HCT116 (cell line): Measurements from ENCODE around the gene FALEC. TPM values are rescaled to one million over a fixed set of nuclear protein-coding genes. Genes with fewer than 3 reads are reported as not detected.

ENCODE experiments used
- ATAC-seq: fragments of 200-7000 bp; cut with Tn5 transposase; 2 replicates; pipeline ENCODE4 v1.9.1; 2020; ENCODE audit warnings: mild to moderate bottlenecking, moderate library complexity
- BruUV-seq: library from RNA; stranded (reverse); fragments of 400-500 nt; replicated peaks from 2 replicates; lab custom pipeline; 2021; lab: Mats Ljungman, UMichigan
- CTCF ChIA-PET: fragments of 300-600 bp; sonication (Branson Sonifier 250); formaldehyde crosslinking; loops from one replicate; lab custom pipeline; 2021; ENCODE audit warnings: antibody characterized with exemption; lab: Charles Lee
- POLR2A ChIA-PET: fragments of 300-600, 350-600 bp; sonication (Branson Sonifier 250); formaldehyde crosslinking; loops from one replicate; lab custom pipeline; 2021; ENCODE audit warnings: antibody characterized with exemption; lab: Charles Lee
- RAD21 ChIA-PET, 2 experiments: fragments of 300-600 bp; sonication (Branson Sonifier 250); formaldehyde crosslinking; loops; one replicate each; lab custom pipeline; 2023; ENCODE audit warnings: low total read pairs in 2 of 2; ENCODE audit not compliant: uncharacterized antibody in 2 of 2, unreplicated experiment in 2 of 2, low non-redundant PET in 1 of 2; lab: Charles Lee
- DNase-seq: peaks from one replicate; pipeline ENCODE4 v3.0.0-alpha.2; 2010; ENCODE audit warnings: low read depth, low spot score
- H2AFZ ChIP-seq: fragments of 200-600 bp; shearing (Covaris generic), sonication (generic); 2 replicates; pipeline ENCODE4 v1.6.1; 2017; ENCODE audit warnings: low read depth, mixed run types, mixed read lengths, antibody characterized with exemption, low read length; ENCODE audit not compliant: poor library complexity, severe bottlenecking
- H3K27ac ChIP-seq: 2 replicates; pipeline ENCODE4 v1.5.1; 2012; ENCODE audit warnings: low read depth, low read length
- H3K27me3 ChIP-seq: fragments of 200-600 bp; sonication (generic); 2 replicates; pipeline ENCODE4 v1.6.1; 2016; ENCODE audit warnings: mixed run types, low read length, mixed read lengths; ENCODE audit not compliant: insufficient read depth
- H3K36me3 ChIP-seq, 2 experiments: fragments of 200-500 bp in 1 of 2; fragments of 200-600 bp in 1 of 2; sonication (Bioruptor generic) in 1 of 2; sonication (generic) in 1 of 2; 2 replicates each; pipeline versions ENCODE4 v1.5.1 to v1.6.1; 2014 to 2016; ENCODE audit warnings: low read length in 2 of 2, inconsistent platforms in 1 of 2, mixed read lengths in 1 of 2, mixed run types in 1 of 2; ENCODE audit not compliant: insufficient read depth in 2 of 2, control insufficient read depth in 1 of 2
- H3K4me1 ChIP-seq, 2 experiments: fragments of 200-600 bp in 1 of 2; sonication (generic) in 1 of 2; 2 replicates each; pipeline versions ENCODE4 v1.5.1 to v1.6.1; 2012 to 2017; ENCODE audit warnings: low read length in 2 of 2, inconsistent platforms in 1 of 2, mild to moderate bottlenecking in 1 of 2, mixed read lengths in 1 of 2, mixed run types in 1 of 2, moderate library complexity in 1 of 2; ENCODE audit not compliant: insufficient read depth in 2 of 2, control insufficient read depth in 1 of 2
- H3K4me2 ChIP-seq: fragments of 200-600 bp; sonication (generic); 2 replicates; pipeline ENCODE4 v1.6.1; 2017; ENCODE audit warnings: mixed run types, low read length, mixed read lengths
- H3K4me3 ChIP-seq, 2 experiments: fragments of 200-600 bp in 1 of 2; sonication (generic) in 1 of 2; replicated peaks in 1 of 2; 2 replicates each; pipeline ENCODE4 v1.5.1; 2011 to 2016; ENCODE audit warnings: low read length in 2 of 2, control low read depth in 1 of 2, low read depth in 1 of 2, mild to moderate bottlenecking in 1 of 2, mixed read lengths in 1 of 2, mixed run types in 1 of 2
- H3K79me2 ChIP-seq: fragments of 200-600 bp; sonication (generic); 2 replicates; pipeline ENCODE4 v1.6.1; 2017; ENCODE audit warnings: mild to moderate bottlenecking, mixed run types, low read length, moderate library complexity, mixed read lengths; ENCODE audit not compliant: insufficient read depth
- H3K9ac ChIP-seq: fragments of 200-600 bp; sonication (generic); 2 replicates; pipeline ENCODE4 v1.6.1; 2016; ENCODE audit warnings: low read length, mixed read lengths
- H3K9me2 ChIP-seq: fragments of 200-600 bp; sonication (generic), shearing (Covaris generic); 2 replicates; pipeline ENCODE4 v1.6.1; 2017; ENCODE audit warnings: mixed run types, mild to moderate bottlenecking, moderate library complexity; ENCODE audit not compliant: insufficient read depth
- H3K9me3 ChIP-seq, 2 experiments: fragments of 200-500 bp in 1 of 2; fragments of 200-600 bp in 1 of 2; sonication (Bioruptor generic) in 1 of 2; sonication (generic) in 1 of 2; 2 replicates each; pipeline ENCODE4 v1.6.1; 2014 to 2017; ENCODE audit warnings: low read length in 2 of 2, mixed read lengths in 2 of 2, inconsistent platforms in 1 of 2, low read depth in 1 of 2, mild to moderate bottlenecking in 1 of 2, mixed run types in 1 of 2, moderate library complexity in 1 of 2; ENCODE audit not compliant: control insufficient read depth in 1 of 2, insufficient read depth in 1 of 2
- H4K20me1 ChIP-seq: fragments of 200-600 bp; sonication (generic), shearing (Covaris generic); 2 replicates; pipeline ENCODE4 v1.6.1; 2017; ENCODE audit warnings: mixed run types, mild to moderate bottlenecking, moderate library complexity; ENCODE audit not compliant: insufficient read depth
- CEBPB ChIP-seq: IDR thresholded peaks from 2 replicates; pipeline ENCODE4 v1.6.1; 2012; ENCODE audit warnings: low read depth
- CTCF ChIP-seq, 3 experiments: fragments of 200-600 bp in 1 of 3; sonication (generic) in 1 of 3; IDR thresholded peaks in 2 of 3; conservative IDR thresholded peaks in 1 of 3; 2 replicates each; pipeline ENCODE4 v1.5.1; 2012 to 2017; ENCODE audit warnings: low read depth in 2 of 3, low read length in 2 of 3, antibody characterized with exemption in 1 of 3, borderline replicate concordance in 1 of 3, control low read depth in 1 of 3, mild to moderate bottlenecking in 1 of 3, mixed read lengths in 1 of 3, mixed run types in 1 of 3, moderate library complexity in 1 of 3; ENCODE audit not compliant: insufficient read depth in 1 of 3
- EGR1 ChIP-seq: IDR thresholded peaks from 2 replicates; pipeline ENCODE4 v1.6.1; 2012; ENCODE audit warnings: low read depth
- ELF1 ChIP-seq: IDR thresholded peaks from 2 replicates; pipeline ENCODE4 v1.6.1; 2012; ENCODE audit warnings: low read depth, borderline replicate concordance
- EZH2 ChIP-seq: fragments of 200-600 bp; sonication (generic); IDR thresholded peaks from 2 replicates; pipeline ENCODE4 v1.6.1; 2017; ENCODE audit warnings: antibody characterized with exemption, mixed run types
- EZH2phosphoT487 ChIP-seq: fragments of 200-600 bp; IDR thresholded peaks from 2 replicates; pipeline ENCODE4 v1.6.1; 2018; ENCODE audit warnings: antibody characterized with exemption, borderline replicate concordance
- FOSL1 ChIP-seq: IDR thresholded peaks from 2 replicates; pipeline ENCODE4 v1.6.1; 2012; ENCODE audit warnings: low read depth
- JUND ChIP-seq: IDR thresholded peaks from 2 replicates; pipeline ENCODE4 v1.6.1; 2012
- MAX ChIP-seq: IDR thresholded peaks from 2 replicates; pipeline ENCODE4 v1.6.1; 2012
- POLR2A ChIP-seq: IDR thresholded peaks from 2 replicates; pipeline ENCODE4 v1.7.0; 2011; ENCODE audit warnings: borderline replicate concordance; ENCODE audit not compliant: insufficient read depth, insufficient read length; ENCODE audit errors: extremely low read depth
- SIN3A ChIP-seq: IDR thresholded peaks from 2 replicates; pipeline ENCODE4 v1.6.1; 2012; ENCODE audit warnings: low read depth
- TCF7L2 ChIP-seq: IDR thresholded peaks from 2 replicates; pipeline ENCODE4 v1.7.0; 2011; ENCODE audit warnings: borderline replicate concordance, inconsistent platforms; ENCODE audit not compliant: insufficient read depth, insufficient read length; ENCODE audit errors: extremely low read depth
- YY1 ChIP-seq: IDR thresholded peaks from 2 replicates; pipeline ENCODE4 v1.6.1; 2011; ENCODE audit warnings: low read length, low read depth, moderate library complexity, mild to moderate bottlenecking; ENCODE audit not compliant: insufficient replicate concordance; ENCODE audit errors: extremely low read depth
- ZFX ChIP-seq: fragments of 450-650 bp; IDR thresholded peaks from 2 replicates; pipeline ENCODE4 v1.6.1; 2017
- ZNF274 ChIP-seq: fragments of 200-500 bp; sonication (Bioruptor generic); IDR thresholded peaks from 2 replicates; pipeline ENCODE4 v1.6.1; 2014; ENCODE audit warnings: mild to moderate bottlenecking, low read depth, low read length, inconsistent platforms
- intact Hi-C: fragments of 100-400 bp; cut with micrococcal nuclease; formaldehyde crosslinking; loops from 2 replicates; pipeline ENCODE4 v1.10.0; 2022
- total RNA-seq: library from RNA; stranded (reverse); gene quantifications from one replicate; pipeline ENCODE4 v1.2.1, GENCODE V29; 2021; ENCODE audit not compliant: unreplicated experiment
- TF ChIP-seq, protein P1 (sequence below): IDR thresholded peaks from 2 replicates; pipeline ENCODE4 v1.6.1; 2012; ENCODE audit warnings: low read depth

Gene FALEC
- total RNA-seq, 1 experiment from 2014 or later: 0.59 TPM

DNA sequence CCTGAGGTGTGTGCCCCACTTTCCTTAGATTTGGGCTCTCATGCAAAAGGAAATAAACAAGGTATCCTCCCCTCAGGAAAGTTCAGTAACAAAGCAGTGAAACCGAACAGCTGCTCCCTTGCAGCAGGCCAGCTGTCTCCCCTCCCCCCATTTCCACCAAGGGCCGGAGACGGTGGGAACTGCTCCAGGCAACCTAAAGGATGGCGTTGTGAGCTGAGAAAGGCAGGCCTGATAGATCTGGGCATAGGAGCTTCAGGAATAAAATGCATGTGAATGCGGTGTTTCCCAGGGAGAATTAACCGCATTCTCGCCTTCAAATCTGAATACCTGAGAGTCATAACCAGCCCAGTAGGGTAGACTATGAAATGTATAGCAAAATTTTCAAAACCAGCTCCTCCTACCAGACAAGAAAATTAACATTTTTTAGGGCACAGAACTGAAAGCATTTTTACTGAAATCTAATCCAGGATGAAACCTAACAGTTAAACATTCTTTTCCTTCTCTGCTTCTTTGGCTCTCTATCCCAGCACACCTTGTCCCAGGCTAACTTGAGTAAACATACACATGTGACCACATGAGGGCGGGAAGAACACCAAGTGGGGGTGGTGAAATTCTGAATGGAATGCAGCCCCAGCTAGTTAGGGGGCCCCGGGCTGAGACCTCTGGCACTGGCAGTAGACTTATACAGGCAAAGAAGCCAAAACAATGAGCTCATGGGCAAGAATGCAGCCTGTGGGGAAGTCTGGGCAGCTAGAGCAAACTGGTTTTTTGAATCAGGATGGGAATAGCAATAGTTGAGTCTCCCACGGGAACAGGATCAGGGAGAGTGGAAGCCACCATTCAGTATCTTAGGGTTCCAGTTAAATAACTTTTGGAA, 52.4 kb downstream of the FALEC start:
- Histone ChIP-seq H3K9me3 (no peaks in the 10 kb centered on the region), H4K20me1 (peaks cover 6% of the 10 kb centered on the region; the same call in 1 of the 2 replicates), H3K4me3 (no peak overlapping the region), H3K27me3 (no peaks in the 10 kb centered on the region), H3K36me3 (peaks cover 2 to 3% of the 10 kb centered on the region in 2 experiments; a peak in 2 of 4 replicates), H3K9ac (peak overlapping the region; percentile 15), H3K79me2 (peaks cover 44% of the 10 kb centered on the region), H3K9me2 (no peaks in the 10 kb centered on the region), H3K4me2 (peak overlapping the region; percentile 52), H3K4me1 (peaks cover 58 to 70% of the 10 kb centered on the region in 2 experiments), H2AFZ (no peak overlapping the region), H3K27ac (peak overlapping the region; percentile 52)
- DNase-seq: no peak
- BruUV-seq: no TSS peak
- TF ChIP-seq EZH2 (no peak), EGR1 (no peak), MAX (no peak), POLR2A (no peak), TCF7L2 (no peak), ZFX (no peak), EZH2phosphoT487 (no peak), FOSL1 (no peak), ELF1 (no peak), SIN3A (no peak), ZNF274 (no peak), JUND (no peak), CTCF (IDR thresholded peaks at IDR 0.05 in 2 of 3, conservative IDR thresholded peaks at IDR 0.05 in 1 of 3; ENCODE audit: borderline replicate concordance in 1 of 3, insufficient read depth in 1 of 3, low read depth in 2 of 3, low read length in 2 of 3) (no peak), CEBPB (no peak), YY1 (no peak)
- TF ChIP-seq, protein P1, sequence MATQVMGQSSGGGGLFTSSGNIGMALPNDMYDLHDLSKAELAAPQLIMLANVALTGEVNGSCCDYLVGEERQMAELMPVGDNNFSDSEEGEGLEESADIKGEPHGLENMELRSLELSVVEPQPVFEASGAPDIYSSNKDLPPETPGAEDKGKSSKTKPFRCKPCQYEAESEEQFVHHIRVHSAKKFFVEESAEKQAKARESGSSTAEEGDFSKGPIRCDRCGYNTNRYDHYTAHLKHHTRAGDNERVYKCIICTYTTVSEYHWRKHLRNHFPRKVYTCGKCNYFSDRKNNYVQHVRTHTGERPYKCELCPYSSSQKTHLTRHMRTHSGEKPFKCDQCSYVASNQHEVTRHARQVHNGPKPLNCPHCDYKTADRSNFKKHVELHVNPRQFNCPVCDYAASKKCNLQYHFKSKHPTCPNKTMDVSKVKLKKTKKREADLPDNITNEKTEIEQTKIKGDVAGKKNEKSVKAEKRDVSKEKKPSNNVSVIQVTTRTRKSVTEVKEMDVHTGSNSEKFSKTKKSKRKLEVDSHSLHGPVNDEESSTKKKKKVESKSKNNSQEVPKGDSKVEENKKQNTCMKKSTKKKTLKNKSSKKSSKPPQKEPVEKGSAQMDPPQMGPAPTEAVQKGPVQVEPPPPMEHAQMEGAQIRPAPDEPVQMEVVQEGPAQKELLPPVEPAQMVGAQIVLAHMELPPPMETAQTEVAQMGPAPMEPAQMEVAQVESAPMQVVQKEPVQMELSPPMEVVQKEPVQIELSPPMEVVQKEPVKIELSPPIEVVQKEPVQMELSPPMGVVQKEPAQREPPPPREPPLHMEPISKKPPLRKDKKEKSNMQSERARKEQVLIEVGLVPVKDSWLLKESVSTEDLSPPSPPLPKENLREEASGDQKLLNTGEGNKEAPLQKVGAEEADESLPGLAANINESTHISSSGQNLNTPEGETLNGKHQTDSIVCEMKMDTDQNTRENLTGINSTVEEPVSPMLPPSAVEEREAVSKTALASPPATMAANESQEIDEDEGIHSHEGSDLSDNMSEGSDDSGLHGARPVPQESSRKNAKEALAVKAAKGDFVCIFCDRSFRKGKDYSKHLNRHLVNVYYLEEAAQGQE: no peak
- RAD21 ChIA-PET: no interaction called here
- peak; percentile 58 for ATAC-seq
- CTCF ChIA-PET: interaction anchor here (0.6 to 0.9 kb wide), 2 partner anchors 8 to 148 kb away, joined by 3 to 4 read pairs; no protein-coding TSS in a partner anchor
- intact Hi-C loops: loop anchor here (10.0 kb wide), 1 partner anchor 127 kb away; the partner anchor contains the start of gene GOLPH3L
- POLR2A ChIA-PET: interaction anchor here (1.0 to 2.0 kb wide), 2 partner anchors 9 to 11 kb away, joined by 4 to 14 read pairs; partner anchors contain the start of gene MCL1
